ENCODE measurements around the gene EVI5.

EVI5 gene

DNA sequence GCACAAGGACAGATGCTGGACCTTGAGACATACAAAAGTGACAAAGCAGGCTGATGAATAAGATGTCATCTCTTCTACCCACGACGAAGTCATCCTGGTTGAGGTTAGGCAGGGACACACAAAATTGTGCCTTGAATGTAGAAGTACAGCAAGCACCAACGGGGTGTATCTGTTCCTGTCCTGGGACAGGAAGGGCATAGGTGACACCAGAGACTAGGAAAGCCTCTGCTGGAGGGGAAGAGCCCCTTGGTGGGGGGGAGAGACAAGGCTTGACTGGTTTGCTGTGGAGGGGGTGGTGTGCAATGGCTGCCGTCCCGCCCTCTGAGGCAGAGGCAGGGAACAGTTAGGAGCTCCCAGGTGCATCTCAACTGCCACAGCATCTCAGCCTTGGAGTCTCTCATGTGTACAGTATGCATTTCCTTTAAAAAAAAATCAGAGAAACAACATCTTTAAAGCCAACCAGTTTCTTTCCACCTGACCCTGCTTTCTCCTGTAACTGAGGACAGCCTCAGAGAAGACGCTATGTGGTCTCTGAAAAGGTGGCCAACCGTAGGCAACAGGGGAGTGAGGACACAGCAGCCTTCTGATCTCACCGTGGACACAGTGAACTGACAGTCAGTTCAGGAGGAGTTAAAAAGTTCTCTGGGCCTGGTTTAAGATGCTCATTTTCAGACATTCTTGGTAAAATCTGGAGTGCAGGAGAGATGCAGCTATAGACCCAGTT lies 280.5 kb downstream of the EVI5 start:
- DNase-seq (ENCODE audit: low read depth) = no peak

DNA sequence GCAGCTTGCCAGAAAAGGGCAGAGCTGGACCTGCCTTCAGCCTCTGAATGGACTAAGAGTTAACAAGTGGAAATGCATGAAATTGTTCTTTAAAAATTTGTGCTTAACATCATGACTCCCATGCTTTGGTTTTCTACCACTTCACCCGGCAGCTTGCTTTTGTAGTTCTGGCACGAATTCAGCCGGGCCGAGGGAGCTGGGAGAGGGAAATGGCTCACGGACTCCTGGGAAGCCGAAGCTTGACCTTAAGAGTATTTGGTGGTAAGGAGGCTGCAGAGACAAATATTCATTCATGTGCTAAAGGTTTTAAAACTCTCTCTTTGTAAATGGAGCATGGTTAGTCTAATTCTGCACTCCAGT lies 281.0 kb downstream of the EVI5 start:
- H3K9ac ChIP-seq (ENCODE audit: low read length) = no peak overlapping the region
- no peaks in the 10 kb centered on the region for H3K27me3 ChIP-seq (replicated peaks; ENCODE audit: control insufficient read depth, insufficient read depth, low read length)
- H3K36me3 ChIP-seq (ENCODE audit: control insufficient read depth, insufficient read depth, low read length, severe bottlenecking) = no peaks in the 10 kb centered on the region
- no peak for DNase-seq (ENCODE audit: low read depth)
- peaks cover 7% of the 10 kb centered on the region for H3K4me1 ChIP-seq (ENCODE audit: control insufficient read depth, insufficient read depth, low read length)
- no peak overlapping the region for H3K4me3 ChIP-seq (ENCODE audit: low read length)
- no peaks in the 10 kb centered on the region for H3K9me3 ChIP-seq (ENCODE audit: control insufficient read depth, low read length)

More for the DNA sequence above, 280.5 kb downstream of the EVI5 start:
- Histone ChIP-seq H3K4me1 (ENCODE audit: control insufficient read depth, insufficient read depth, low read length) (peaks cover 7% of the 10 kb centered on the region), H3K27me3 (replicated peaks; ENCODE audit: control insufficient read depth, insufficient read depth, low read length) (no peaks in the 10 kb centered on the region), H3K36me3 (ENCODE audit: control insufficient read depth, insufficient read depth, low read length, severe bottlenecking) (no peaks in the 10 kb centered on the region), H3K4me3 (ENCODE audit: low read length) (no peak overlapping the region), H3K9me3 (ENCODE audit: control insufficient read depth, low read length) (no peaks in the 10 kb centered on the region), H3K9ac (ENCODE audit: low read length) (no peak overlapping the region)

GRCh38 chr1:92503043-92503925 lies 281.6 kb downstream of the EVI5 start:
- no peak for DNase-seq (ENCODE audit: low read depth)

DNA sequence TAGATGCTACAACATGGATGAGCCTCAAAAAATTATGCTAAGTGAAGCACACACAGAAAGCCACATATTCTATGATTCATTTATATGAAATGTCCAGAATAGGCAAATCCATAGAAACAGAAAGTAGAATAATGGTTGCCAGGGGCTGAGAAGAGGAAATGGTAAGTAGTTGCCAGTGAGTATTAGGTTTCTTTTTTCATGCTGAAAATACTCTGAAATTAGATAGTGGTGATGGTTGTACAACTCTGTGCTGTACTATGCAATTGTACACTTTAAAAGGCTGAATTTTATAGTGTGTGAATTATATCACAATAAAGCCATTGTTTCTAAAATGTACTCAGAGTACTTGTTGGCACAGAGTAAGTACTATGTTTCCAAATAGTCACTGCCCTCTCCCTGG lies 282.7 kb downstream of the EVI5 start:
- Histone ChIP-seq H3K9ac (ENCODE audit: low read length) (no peak overlapping the region), H3K27me3 (replicated peaks; ENCODE audit: control insufficient read depth, insufficient read depth, low read length) (no peaks in the 10 kb centered on the region), H3K36me3 (ENCODE audit: control insufficient read depth, insufficient read depth, low read length, severe bottlenecking) (no peaks in the 10 kb centered on the region), H3K4me1 (ENCODE audit: control insufficient read depth, insufficient read depth, low read length) (peaks cover 7% of the 10 kb centered on the region), H3K4me3 (ENCODE audit: low read length) (no peak overlapping the region), H3K9me3 (ENCODE audit: control insufficient read depth, low read length) (no peaks in the 10 kb centered on the region)
- DNase-seq (ENCODE audit: low read depth) = peak; percentile 47

More at GRCh38 chr1:92503043-92503925, 281.6 kb downstream of the EVI5 start:
- no peaks in the 10 kb centered on the region for H3K27me3 ChIP-seq (replicated peaks; ENCODE audit: control insufficient read depth, insufficient read depth, low read length)
- no peaks in the 10 kb centered on the region for H3K9me3 ChIP-seq (ENCODE audit: control insufficient read depth, low read length)
- H3K9ac ChIP-seq (ENCODE audit: low read length) = no peak overlapping the region
- no peak overlapping the region for H3K4me3 ChIP-seq (ENCODE audit: low read length)
- H3K4me1 ChIP-seq (ENCODE audit: control insufficient read depth, insufficient read depth, low read length) = peaks cover 7% of the 10 kb centered on the region
- no peaks in the 10 kb centered on the region for H3K36me3 ChIP-seq (ENCODE audit: control insufficient read depth, insufficient read depth, low read length, severe bottlenecking)

GRCh38 chr1:92500552-92500951 lies 284.4 kb downstream of the EVI5 start:
- Histone ChIP-seq H3K4me3 (ENCODE audit: low read length) (no peak overlapping the region), H3K9ac (ENCODE audit: low read length) (no peak overlapping the region), H3K36me3 (ENCODE audit: control insufficient read depth, insufficient read depth, low read length, severe bottlenecking) (no peaks in the 10 kb centered on the region), H3K9me3 (ENCODE audit: control insufficient read depth, low read length) (no peaks in the 10 kb centered on the region), H3K4me1 (ENCODE audit: control insufficient read depth, insufficient read depth, low read length) (peaks cover 7% of the 10 kb centered on the region), H3K27me3 (replicated peaks; ENCODE audit: control insufficient read depth, insufficient read depth, low read length) (no peaks in the 10 kb centered on the region)
- DNase-seq (ENCODE audit: low read depth) = no peak

DNA sequence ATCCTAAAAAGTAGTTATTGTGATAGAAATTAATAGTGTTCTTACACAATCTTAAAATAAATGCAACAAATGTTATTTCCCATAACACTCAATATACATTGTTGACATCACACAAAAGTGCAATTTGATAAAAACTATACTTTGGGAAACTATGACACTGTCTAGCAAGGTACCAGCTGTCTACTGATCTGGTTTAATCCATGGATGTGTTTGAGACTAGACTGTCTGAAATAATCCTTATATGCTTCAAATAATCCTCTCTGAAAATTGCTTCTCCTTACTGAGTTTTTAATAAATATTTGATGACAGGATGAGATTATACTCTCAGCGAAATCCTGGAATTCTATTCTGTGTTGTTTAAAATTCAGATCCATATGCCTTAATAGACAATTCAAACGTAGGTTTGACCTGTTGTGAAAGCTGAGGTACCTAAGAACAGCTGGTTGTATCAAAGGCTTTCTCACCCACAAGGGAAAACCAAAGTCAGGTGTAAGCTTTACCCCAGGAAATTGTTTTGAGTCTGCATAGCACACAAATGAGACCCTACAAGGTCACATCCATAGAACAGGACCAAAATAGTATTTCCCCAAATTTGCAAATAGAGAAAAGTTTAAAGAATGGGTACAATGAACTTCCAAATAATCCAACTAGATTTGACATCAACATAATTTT lies 289.4 kb downstream of the EVI5 start:
- no peaks in the 10 kb centered on the region for H3K4me1 ChIP-seq (ENCODE audit: control insufficient read depth, insufficient read depth, low read length)
- H3K9ac ChIP-seq (ENCODE audit: low read length) = no peak overlapping the region
- no peaks in the 10 kb centered on the region for H3K27me3 ChIP-seq (replicated peaks; ENCODE audit: control insufficient read depth, insufficient read depth, low read length)
- no peaks in the 10 kb centered on the region for H3K9me3 ChIP-seq (ENCODE audit: control insufficient read depth, low read length)
- H3K4me3 ChIP-seq (ENCODE audit: low read length) = no peak overlapping the region
- no peaks in the 10 kb centered on the region for H3K36me3 ChIP-seq (ENCODE audit: control insufficient read depth, insufficient read depth, low read length, severe bottlenecking)
- no peak for DNase-seq (ENCODE audit: low read depth)

- Histone ChIP-seq H3K4me1 (ENCODE audit: control insufficient read depth, insufficient read depth, low read length) (no peaks in the 10 kb centered on the region), H3K9me3 (ENCODE audit: control insufficient read depth, low read length) (no peaks in the 10 kb centered on the region), H3K4me3 (ENCODE audit: low read length) (no peak overlapping the region), H3K27me3 (replicated peaks; ENCODE audit: control insufficient read depth, insufficient read depth, low read length) (no peaks in the 10 kb centered on the region), H3K9ac (ENCODE audit: low read length) (no peak overlapping the region), H3K36me3 (ENCODE audit: control insufficient read depth, insufficient read depth, low read length, severe bottlenecking) (no peaks in the 10 kb centered on the region)
- no peak for DNase-seq (ENCODE audit: low read depth)
Measured at GRCh38 chr1:92494485-92495141, 290.3 kb downstream of the EVI5 start.

DNA sequence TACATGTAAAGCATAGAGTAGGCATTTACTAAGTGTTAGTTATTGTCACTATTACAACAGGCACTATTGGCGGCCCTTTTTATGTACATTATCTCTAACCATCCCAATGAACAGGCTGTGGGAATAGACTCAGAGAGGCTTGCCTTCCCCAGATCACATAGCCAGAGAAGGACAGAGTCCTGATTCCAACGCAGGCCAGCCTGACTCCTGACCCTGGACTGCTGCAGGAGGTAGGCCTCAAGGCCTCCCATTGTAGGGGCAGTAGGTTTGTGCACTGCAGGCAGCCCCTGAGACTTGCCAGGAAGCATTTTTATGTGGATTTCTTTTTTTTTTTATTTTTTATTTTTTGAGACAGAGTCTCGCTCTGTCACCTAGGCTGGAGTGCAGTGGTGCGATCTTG lies 291.8 kb downstream of the EVI5 start:
- H3K9me3 ChIP-seq (ENCODE audit: control insufficient read depth, low read length) = no peaks in the 10 kb centered on the region
- DNase-seq (ENCODE audit: low read depth) = no peak
- H3K4me1 ChIP-seq (ENCODE audit: control insufficient read depth, insufficient read depth, low read length) = no peaks in the 10 kb centered on the region
- H3K36me3 ChIP-seq (ENCODE audit: control insufficient read depth, insufficient read depth, low read length, severe bottlenecking) = no peaks in the 10 kb centered on the region
- H3K27me3 ChIP-seq (replicated peaks; ENCODE audit: control insufficient read depth, insufficient read depth, low read length) = no peaks in the 10 kb centered on the region
- no peak overlapping the region for H3K4me3 ChIP-seq (ENCODE audit: low read length)
- no peak overlapping the region for H3K9ac ChIP-seq (ENCODE audit: low read length)

DNA sequence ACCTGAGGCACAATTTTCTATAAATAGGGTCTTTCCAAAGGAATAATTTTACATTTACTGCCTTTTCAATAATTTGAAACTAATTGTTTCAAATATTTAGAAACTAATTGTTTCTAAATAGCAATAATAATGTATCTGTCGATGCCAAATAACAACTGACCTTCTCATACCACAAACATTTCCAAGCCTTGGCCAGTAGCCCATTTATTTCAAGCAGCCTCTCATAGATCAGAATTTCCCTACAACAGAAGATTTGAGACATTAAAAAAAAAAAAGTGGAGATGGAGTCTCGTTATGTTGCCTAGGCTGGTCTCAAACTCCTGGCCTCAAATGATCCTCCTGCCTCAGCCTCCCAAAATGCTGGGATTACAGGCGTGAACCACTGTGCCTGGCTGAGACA lies 296.1 kb downstream of the EVI5 start:
- no peaks in the 10 kb centered on the region for H3K9me3 ChIP-seq (ENCODE audit: control insufficient read depth, low read length)
- no peak overlapping the region for H3K9ac ChIP-seq (ENCODE audit: low read length)
- peaks cover 21% of the 10 kb centered on the region for H3K4me1 ChIP-seq (ENCODE audit: control insufficient read depth, insufficient read depth, low read length)
- H3K4me3 ChIP-seq (ENCODE audit: low read length) = no peak overlapping the region
- peaks cover 27% of the 10 kb centered on the region for H3K27me3 ChIP-seq (replicated peaks; ENCODE audit: control insufficient read depth, insufficient read depth, low read length)
- DNase-seq (ENCODE audit: low read depth) = no peak
- no peaks in the 10 kb centered on the region for H3K36me3 ChIP-seq (ENCODE audit: control insufficient read depth, insufficient read depth, low read length, severe bottlenecking)

DNA sequence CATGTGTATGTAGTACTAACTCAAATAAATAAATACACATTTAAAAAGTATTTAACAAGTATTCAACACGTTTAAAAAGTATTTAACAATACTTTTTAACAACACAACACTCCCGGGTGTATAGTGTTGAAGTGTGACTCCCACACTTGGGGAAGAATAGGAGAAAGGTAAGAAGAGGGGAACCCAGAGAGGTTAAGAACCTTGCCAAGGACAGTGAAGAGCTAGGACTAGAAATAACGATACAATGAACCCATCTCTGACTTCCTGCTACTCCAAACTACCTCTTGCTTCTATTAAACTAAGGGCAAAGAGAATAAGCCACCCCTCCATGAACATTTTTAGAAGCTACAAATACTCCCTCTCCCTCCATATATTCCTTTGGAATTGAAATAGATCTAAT lies 296.5 kb downstream of the EVI5 start:
- peaks cover 31% of the 10 kb centered on the region for H3K27me3 ChIP-seq (replicated peaks; ENCODE audit: control insufficient read depth, insufficient read depth, low read length)
- H3K4me3 ChIP-seq (ENCODE audit: low read length) = no peak overlapping the region
- no peaks in the 10 kb centered on the region for H3K36me3 ChIP-seq (ENCODE audit: control insufficient read depth, insufficient read depth, low read length, severe bottlenecking)
- H3K9me3 ChIP-seq (ENCODE audit: control insufficient read depth, low read length) = no peaks in the 10 kb centered on the region
- no peak overlapping the region for H3K9ac ChIP-seq (ENCODE audit: low read length)
- no peak for DNase-seq (ENCODE audit: low read depth)
- H3K4me1 ChIP-seq (ENCODE audit: control insufficient read depth, insufficient read depth, low read length) = peaks cover 25% of the 10 kb centered on the region
